ENCODE results near the gene APLP1.

- TF ChIP-seq CTCF (IDR thresholded peaks at IDR 0.05) (no peak), POLR2AphosphoS5 (IDR thresholded peaks at IDR 0.05) (no peak)
Observed at GRCh38 chr19:35871611-35872010, 3.2 kb downstream of the APLP1 start.
